ENCODE results near the gene ZNF846.
"Not testable (repeated sequence)": the region's sequence is repeated elsewhere in the genome, so short reads cannot be mapped to it uniquely, and the experiment has no call there.

Gene ZNF846

DNA sequence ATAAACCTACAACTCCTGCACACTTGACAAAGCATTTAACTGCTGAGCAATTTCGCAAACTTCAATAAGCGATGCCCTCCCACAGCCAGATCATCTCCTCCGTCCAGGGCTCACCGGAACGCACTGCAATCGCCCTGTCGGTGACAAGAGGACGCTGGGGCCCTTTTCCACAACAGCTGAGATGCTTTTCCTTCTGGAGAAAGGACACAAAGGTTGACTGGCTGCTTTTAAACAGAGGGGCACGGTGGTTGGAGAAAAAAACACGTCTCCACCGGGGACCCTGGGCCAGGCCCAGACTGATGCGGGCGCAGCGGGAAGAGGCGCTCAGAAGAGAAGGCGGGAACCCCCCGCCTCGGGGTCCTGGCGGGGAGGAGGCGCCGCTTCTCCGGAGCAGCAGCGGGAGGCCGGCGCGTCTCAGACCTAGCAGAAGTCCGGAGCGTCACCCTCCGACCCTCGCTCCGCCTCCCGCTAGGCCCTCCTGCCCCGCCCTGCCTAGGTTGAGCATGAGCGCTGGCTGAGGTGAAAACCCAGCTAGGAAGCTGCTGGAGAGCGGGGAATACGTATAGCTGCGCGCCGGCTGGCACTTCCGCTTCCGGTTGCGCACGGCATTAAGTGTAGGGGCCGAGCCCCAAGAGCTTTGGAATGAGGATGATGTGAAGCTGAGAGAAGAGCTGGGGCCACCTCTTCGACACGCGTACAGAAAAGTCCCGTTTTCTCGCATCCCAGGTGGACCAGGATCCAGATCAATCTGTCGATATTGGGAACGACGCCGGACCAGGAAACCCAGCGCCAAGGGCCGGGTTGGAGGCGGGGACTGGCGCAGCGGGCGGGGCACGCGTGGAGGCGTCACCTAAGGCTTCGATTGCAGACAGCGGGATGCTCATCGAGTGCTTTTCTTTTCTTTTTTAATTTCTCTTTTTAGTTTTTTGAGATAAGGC lies at the start of gene ZNF846:
ZNF846 (minus strand) TSS at position 564 of the 938 bp plus-strand sequence. CDS start 3,788 bp downstream, outside the sequence.
- DNase-seq = peak; percentile 94

GRCh38 chr19:9818175-9818733 lies 49.7 kb upstream of the ZNF846 start:
- DNase-seq = no peak

DNA sequence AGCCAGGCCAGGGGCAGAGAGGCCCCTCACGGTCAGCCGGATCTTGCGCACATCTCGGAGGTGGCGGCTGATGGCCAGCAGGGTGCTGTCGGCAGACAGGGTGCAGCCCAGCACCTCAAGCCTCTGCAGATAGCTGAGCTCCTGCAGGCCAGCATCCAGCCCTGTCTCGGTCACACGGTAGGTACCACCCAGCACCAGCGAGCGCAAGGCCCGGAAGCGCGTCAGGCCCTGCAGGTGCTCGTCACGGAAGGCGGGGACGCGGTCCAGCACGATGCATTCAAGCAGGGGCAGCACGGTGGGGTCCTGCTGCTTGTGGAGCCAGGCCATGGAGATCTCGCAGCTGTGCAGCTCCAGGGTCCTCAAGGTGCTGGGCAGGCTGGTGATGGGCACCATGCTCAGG lies 42.6 kb upstream of the ZNF846 start:
- DNase-seq = no peak

DNA sequence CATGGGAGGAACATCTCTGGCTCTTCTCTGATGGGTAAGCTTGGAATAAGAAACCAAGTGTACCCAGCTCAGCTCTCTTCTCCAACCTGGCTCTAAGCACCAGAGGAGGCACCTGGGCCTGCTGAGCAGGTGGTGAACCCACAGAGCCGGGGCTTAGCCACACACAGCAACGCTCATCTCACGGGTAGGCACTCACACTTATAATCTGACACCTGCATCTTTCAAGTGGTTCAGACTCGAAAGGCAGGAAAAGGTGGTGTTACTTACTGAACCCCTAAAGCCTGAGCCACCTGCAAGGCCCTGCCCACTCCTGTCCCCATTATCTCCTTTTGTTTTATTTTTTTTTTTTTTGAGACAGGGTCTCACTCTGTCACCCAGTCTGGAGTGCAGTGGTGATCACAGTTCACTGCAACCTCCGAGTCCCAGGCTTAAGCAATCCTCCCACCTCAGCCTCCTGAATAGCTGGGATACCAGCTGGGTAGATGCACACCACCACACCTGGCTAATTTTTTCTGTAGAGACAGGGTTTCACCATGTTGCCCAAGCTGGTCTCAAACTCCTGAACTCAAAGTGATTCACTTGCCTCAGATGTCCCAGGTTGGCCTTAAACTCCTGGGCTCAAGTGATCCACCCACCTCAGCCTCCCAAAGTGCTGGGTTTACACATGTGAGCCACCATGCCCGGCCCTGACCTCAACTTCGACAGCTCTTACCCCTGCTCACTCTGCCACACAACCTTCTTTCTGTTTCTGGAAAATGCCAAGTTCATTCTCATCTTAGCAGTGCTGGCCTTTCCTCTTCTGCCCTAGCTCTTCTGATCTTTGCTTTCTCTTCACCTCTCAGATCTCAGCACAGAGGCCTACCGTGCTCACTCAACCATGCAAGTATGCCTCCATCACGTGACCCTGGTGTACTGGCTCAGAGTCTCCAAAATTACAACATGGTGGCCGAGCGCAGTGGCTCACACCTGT lies 40.6 kb upstream of the ZNF846 start:
- no peak for DNase-seq

- DNase-seq = no peak
Observed at GRCh38 chr19:9806803-9807202, 38.3 kb upstream of the ZNF846 start.

GRCh38 chr19:9801976-9802375 lies 33.4 kb upstream of the ZNF846 start:
- DNase-seq = no peak

GRCh38 chr19:9799162-9799561 lies 30.6 kb upstream of the ZNF846 start:
- DNase-seq = no peak

- DNase-seq = no peak
Observed at GRCh38 chr19:9797871-9798270, 29.3 kb upstream of the ZNF846 start.

DNA sequence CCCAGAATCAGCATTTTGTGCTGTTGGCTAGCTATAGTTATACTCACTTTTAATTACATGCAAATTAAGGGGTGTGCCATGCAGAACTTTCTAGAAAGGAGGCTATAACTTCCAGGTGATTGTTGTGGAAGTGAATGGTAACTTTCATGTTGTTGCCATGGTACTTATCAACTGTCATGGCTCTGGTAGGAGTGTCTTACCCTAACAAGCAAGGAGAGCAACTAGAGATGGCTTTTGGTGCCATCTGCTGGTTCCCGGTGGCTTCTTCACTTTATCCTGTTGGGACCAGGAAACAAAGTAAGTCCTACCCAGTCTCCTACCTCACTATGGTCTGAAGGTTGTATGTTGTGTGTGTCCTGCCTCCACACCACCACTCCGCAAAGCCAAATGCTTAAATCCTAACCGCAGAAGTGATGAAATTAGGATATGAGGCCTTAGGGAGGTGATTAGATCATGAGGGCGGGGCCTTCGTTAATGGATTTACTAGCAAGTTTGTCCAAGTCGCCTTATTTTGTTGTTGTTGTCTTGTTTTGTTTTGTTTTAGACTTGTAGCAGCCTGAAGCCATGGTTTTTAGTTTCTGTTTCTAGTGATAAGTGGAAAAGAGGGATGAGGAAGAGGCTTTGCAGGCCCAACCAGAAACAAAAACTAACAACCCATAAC lies 27.7 kb upstream of the ZNF846 start:
- peak; percentile 83 for DNase-seq

GRCh38 chr19:9793071-9793591 lies 24.6 kb upstream of the ZNF846 start:
- no peak for DNase-seq

DNA sequence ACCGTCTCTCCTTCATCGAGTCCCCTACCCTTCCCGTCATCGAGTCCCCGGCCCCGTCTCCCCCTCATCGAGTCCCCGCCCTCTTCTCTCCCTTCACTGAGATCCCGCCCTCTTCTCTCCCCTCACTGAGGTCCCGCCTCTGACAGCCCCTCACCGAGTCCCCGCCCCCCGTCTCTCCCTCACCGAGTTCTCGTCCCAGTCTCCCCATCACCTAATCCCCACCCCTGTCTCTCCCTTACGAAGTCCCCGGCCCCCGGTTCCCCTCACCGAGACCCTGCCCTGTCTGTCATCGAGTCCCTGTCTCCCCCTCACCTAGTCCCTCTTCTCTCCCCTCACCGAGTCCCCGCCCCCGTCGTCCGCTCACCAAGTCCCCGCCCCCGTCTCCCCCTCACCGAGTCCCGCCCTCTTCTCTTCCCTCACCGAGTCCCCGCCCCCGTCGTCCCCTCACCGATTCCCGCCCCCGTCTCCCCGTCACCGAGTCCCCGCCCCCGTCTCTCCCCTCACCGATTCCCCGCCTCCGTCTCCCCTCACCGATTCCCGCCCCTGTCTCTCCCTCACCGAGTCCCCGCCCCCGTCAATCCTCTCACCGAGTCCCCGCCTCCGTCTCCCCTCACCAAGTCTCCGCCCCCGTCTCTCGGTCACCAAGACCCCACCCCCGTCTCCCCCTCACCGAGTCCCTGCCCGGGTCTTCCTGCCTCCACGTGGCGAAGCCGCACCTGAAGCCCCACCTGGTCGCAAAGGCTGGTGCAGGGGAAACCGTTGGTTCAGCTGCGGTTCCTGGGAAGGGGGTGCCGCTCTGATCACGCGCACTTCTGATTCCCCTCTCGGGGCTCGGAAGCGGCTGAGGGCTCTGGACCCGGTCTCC lies 23.9 kb upstream of the ZNF846 start:
- peak; percentile 92 for DNase-seq

DNA sequence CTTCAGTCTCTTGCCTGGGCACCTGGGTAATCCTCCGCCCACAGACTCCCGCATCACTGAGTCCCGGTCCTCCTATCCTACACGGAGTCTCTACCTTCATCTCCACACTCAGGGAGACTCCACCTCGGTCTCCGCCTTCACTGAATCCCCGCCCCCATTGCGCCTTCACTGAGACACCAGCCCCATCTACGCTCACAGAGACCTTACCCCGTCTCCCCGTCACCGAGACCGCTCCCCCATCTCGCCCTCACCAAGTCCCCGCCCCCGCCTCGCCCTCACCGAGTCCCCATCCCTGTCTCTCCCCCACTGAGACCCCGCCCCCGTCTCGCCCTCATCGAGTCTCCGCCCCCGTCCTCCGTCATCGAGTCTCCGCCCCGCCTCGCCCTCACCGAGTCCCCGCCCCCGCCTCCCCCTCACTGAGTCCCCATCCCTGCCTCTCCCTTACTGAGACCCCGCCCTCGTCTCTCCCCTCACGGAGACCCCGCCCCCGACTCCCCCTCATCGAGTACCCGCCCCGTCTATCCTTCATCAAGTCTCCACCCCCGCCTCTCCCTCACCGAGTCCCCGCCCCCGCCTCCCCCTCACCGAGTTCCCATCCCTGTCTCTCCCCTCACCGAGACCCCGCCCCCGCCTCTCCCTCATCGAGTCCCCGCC lies 23.1 kb upstream of the ZNF846 start:
- DNase-seq = peak; percentile 94

GRCh38 chr19:9791073-9791367 lies 22.5 kb upstream of the ZNF846 start:
- not testable (repeated sequence) for DNase-seq

DNA sequence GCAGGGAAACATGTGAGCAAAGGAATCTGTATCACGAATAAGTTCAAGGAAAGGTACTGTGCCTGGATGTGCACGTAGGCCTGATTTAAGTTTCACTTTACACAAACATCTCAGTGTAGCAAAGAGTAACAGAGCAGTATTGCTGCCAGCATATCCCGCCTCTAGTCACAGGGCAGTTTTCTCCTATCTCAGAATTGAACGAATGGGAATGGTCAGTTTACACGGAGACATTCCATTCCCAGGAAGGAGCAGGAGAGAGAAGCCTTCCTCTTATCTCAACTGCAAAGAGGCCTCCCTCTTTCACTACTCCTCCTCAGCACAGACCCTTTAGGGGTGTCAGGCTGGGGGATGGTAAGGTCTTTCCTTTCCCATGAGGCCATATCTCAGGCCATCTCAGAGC lies 21.0 kb upstream of the ZNF846 start:
- DNase-seq = not testable (repeated sequence)

DNA sequence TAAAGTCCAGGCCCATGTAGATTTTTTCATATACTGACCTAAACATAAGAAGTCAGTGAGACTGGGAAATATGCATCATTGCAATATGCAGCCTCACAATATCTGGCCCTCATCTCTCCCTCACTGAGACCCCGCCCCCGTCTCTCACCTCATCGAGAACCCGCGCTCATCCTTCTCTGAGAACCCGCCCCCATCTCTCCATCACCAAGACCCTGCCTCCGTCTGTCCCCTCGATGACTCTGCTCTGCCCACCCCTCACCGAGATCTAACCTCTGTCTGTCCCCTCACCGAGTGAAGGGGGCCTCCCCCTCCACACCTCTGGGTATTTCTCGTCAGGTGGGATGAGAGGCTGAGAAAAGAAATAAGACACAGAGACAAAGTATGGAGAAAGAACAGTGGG lies 20.5 kb upstream of the ZNF846 start:
- no peak for DNase-seq

DNA sequence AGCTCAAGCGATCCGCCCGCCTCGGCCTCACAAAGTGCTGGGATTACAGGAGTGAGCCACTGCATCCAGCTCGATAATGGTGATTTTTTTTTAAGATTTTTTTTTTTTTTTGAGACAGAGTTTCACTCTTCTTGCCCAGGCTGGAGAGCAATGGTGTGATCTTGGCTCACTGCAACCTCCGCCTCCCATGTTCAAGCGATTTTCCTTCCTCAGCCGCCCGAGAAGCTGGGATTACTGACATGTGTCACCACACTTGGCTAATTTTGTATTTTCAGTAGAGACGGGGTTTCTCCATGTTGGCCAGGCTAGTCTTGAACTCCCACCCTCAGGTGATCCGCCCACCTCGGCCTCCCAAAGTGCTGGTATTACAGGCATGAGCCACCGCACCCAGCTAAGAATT lies 20.1 kb upstream of the ZNF846 start:
- not testable (repeated sequence) for DNase-seq

GRCh38 chr19:9786819-9787218 lies 18.3 kb upstream of the ZNF846 start:
- DNase-seq = no peak

DNA sequence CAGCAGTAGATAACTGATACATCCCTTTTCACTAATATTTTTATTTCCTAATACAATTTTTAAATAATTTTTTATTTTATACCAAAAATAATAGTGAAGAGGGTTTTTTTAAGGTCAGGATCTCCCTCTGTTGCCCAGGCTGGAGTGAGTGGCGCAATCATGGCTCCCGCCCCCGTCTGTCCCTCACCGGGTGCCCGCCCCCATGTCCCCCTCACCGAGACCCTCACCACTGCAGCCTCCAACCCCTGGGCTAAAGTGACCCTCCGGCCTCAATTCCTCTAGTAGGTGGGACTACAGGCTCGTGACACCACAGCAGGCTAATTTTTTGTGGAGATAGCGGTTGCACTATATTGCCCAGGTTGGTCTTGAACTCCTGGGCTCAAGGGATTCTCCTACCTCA lies 17.8 kb upstream of the ZNF846 start:
- DNase-seq = no peak

GRCh38 chr19:9785367-9786331 lies 17.1 kb upstream of the ZNF846 start:
- DNase-seq = peak; percentile 95

DNA sequence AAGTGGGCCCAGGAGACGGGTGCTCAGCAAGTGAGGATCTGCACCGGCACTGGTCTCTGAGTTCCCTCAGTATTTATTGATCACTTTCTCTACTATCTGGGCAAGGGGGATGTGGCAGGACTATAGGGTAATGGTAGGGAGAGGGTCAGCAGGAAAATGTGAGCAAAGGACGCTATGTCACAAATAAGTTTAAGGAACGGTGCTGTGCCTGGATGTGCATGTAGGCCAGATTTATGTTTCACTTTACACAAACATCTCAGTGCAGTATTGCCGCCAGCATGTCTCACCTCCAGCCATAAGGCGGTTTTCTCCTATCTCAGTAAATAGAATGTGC lies 15.6 kb upstream of the ZNF846 start:
- DNase-seq = not testable (repeated sequence)

All from DMS153 (cell line).